HL-60 (cell line): ENCODE results near the gene CPN2.

Experiments used
- DNase-seq, 2 experiments: peaks; one replicate each; pipeline ENCODE4 v3.0.0-alpha.2; 2010 to 2020; ENCODE audit warnings: low read depth in 1 of 2, low spot score in 1 of 2
- H3K27ac ChIP-seq: fragments of 250-450 bp; sonication (Bioruptor Pico); replicated peaks from 2 replicates; pipeline ENCODE4 v1.5.1; 2020; ENCODE audit warnings: mild to moderate bottlenecking, moderate library complexity
- H3K27me3 ChIP-seq: fragments of 250-450 bp; sonication (Bioruptor Pico); 2 replicates; pipeline ENCODE4 v1.5.1; 2021; ENCODE audit warnings: mild to moderate bottlenecking, moderate library complexity; ENCODE audit not compliant: insufficient read depth, poor library complexity, severe bottlenecking
- H3K4me3 ChIP-seq: replicated peaks from 2 replicates; pipeline ENCODE4 v1.5.1; 2011; ENCODE audit warnings: mild to moderate bottlenecking, control low read depth, low read length; ENCODE audit not compliant: insufficient read depth
- CTCF ChIP-seq: IDR thresholded peaks from one replicate; pipeline ENCODE4 v1.5.1; 2011; ENCODE audit warnings: low read length, control low read depth, inconsistent platforms; ENCODE audit not compliant: insufficient read depth
- GABPA ChIP-seq: IDR thresholded peaks from 2 replicates; pipeline ENCODE4 v1.6.1; 2012; ENCODE audit warnings: low read depth
- POLR2AphosphoS5 ChIP-seq: IDR thresholded peaks from 2 replicates; pipeline ENCODE4 v1.6.1; 2012; ENCODE audit warnings: low read depth
- REST ChIP-seq: IDR thresholded peaks from 2 replicates; pipeline ENCODE4 v1.6.1; 2012; ENCODE audit warnings: low read depth; ENCODE audit not compliant: insufficient replicate concordance
- SPI1 ChIP-seq: IDR thresholded peaks from 2 replicates; pipeline ENCODE4 v1.6.1; 2012; ENCODE audit warnings: low read depth, mild to moderate bottlenecking, borderline replicate concordance

CPN2 gene

GRCh38 chr3:194333981-194334320, 17.2 kb downstream of the CPN2 start:
- TF ChIP-seq POLR2AphosphoS5 (no peak), SPI1 (no peak), CTCF (no peak), REST (no peak), GABPA (no peak)
- no peak overlapping the region for H3K4me3 ChIP-seq
- no peak for DNase-seq

GRCh38 chr3:194333212-194333980, 17.7 kb downstream of the CPN2 start:
- TF ChIP-seq REST (no peak), SPI1 (no peak), CTCF (peak; percentile 80), POLR2AphosphoS5 (no peak), GABPA (no peak)
- H3K4me3 ChIP-seq = peak overlapping the region; percentile 37
- DNase-seq = peak in 1 of 2 experiments; percentile 86
- peaks cover 24% of the 10 kb centered on the region for H3K27me3 ChIP-seq
- H3K27ac ChIP-seq = no peak overlapping the region

More at GRCh38 chr3:194333981-194334320, 17.2 kb downstream of the CPN2 start:
- Histone ChIP-seq H3K27ac (no peak overlapping the region), H3K27me3 (peaks cover 27% of the 10 kb centered on the region)

- Histone ChIP-seq H3K4me3 (no peak overlapping the region), H3K27ac (no peak overlapping the region), H3K27me3 (peaks cover 20% of the 10 kb centered on the region)
- TF ChIP-seq GABPA = no peak
- no peak for TF ChIP-seq POLR2AphosphoS5
- no peak for TF ChIP-seq CTCF
- TF ChIP-seq SPI1 = no peak
- no peak for DNase-seq
Observed at GRCh38 chr3:194332858-194333211, 18.3 kb downstream of the CPN2 start.

- Histone ChIP-seq H3K27me3 (peaks cover 17% of the 10 kb centered on the region), H3K4me3 (no peak overlapping the region), H3K27ac (no peak overlapping the region)
- DNase-seq = no peak
- TF ChIP-seq CTCF = no peak
Observed at GRCh38 chr3:194330579-194330978, 20.5 kb downstream of the CPN2 start.
